K562 (cell line): ENCODE measurements around the gene TKT. TPM values are rescaled to one million over a fixed set of nuclear protein-coding genes. Genes with fewer than 3 reads are reported as not detected.

Experiments
- DACH1 ChIP-seq: fragments of 450-650 bp; IDR thresholded peaks from 2 replicates; pipeline ENCODE4 v1.6.1; 2018; ENCODE audit not compliant: partially characterized antibody
- FOXK2 ChIP-seq, 2 experiments: fragments of 450-650 bp; IDR thresholded peaks in 1 of 2; conservative IDR thresholded peaks in 1 of 2; 2 replicates each; pipeline ENCODE4 v1.6.1; 2016; ENCODE audit warnings: low read depth in 2 of 2, mild to moderate bottlenecking in 1 of 2
- HDAC6 ChIP-seq: IDR thresholded peaks from 2 replicates; pipeline ENCODE4 v1.6.1; 2012; ENCODE audit warnings: low read depth, mild to moderate bottlenecking, control low read depth, inconsistent platforms, low read length, moderate library complexity
- HEY1 ChIP-seq: fragments of 250-450 bp; sonication (Bioruptor Pico); IDR thresholded peaks from 2 replicates; pipeline ENCODE4 v1.5.0; 2020; ENCODE audit warnings: mild to moderate bottlenecking, moderate library complexity, borderline replicate concordance
- HLTF ChIP-seq: fragments of 450-650 bp; IDR thresholded peaks from 2 replicates; pipeline ENCODE4 v1.6.1; 2016
- HMG20B ChIP-seq: fragments of 250-450 bp; sonication (Bioruptor Pico); IDR thresholded peaks from 2 replicates; pipeline ENCODE4 v1.5.0; 2021; ENCODE audit warnings: mild to moderate bottlenecking
- KLF1 ChIP-seq: fragments of 450-650 bp; IDR thresholded peaks from 2 replicates; pipeline ENCODE4 v1.6.1; 2016; ENCODE audit warnings: missing genetic modification characterization, missing compliant biosample characterization
- MEF2A ChIP-seq: IDR thresholded peaks from 2 replicates; pipeline ENCODE4 v1.6.1; 2011; ENCODE audit warnings: low read depth, mild to moderate bottlenecking, low read length, moderate library complexity; ENCODE audit not compliant: control insufficient read depth
- PHB2 ChIP-seq: fragments of 450-650 bp; IDR thresholded peaks from 2 replicates; pipeline ENCODE4 v1.6.1; 2017; ENCODE audit warnings: low read depth
- POLR3A ChIP-seq: IDR thresholded peaks from 2 replicates; pipeline ENCODE4 v1.6.1; 2011; ENCODE audit warnings: borderline replicate concordance, mild to moderate bottlenecking, moderate library complexity; ENCODE audit not compliant: insufficient read length, insufficient read depth; ENCODE audit errors: extremely low read depth
- SMAD1 ChIP-seq: fragments of 150-350 bp; IDR thresholded peaks from 2 replicates; pipeline ENCODE4 v1.6.1; 2014; ENCODE audit warnings: low read length, low read depth; ENCODE audit not compliant: partially characterized antibody
- THRAP3 ChIP-seq: fragments of 450-650 bp; IDR thresholded peaks from 2 replicates; pipeline ENCODE4 v1.6.1; 2016; ENCODE audit warnings: mild to moderate bottlenecking, inconsistent platforms, borderline replicate concordance
- ZNF23 ChIP-seq: fragments of 250-450 bp; sonication (Bioruptor Pico); IDR thresholded peaks from 2 replicates; pipeline ENCODE4 v1.4.0; 2020; ENCODE audit warnings: mild to moderate bottlenecking
- ZNF586 ChIP-seq: fragments of 450-650 bp; formaldehyde crosslinking; conservative IDR thresholded peaks from 2 replicates; pipeline ENCODE4 v1.4.0; 2020; ENCODE audit warnings: mild to moderate bottlenecking, moderate library complexity
- ZNF639 ChIP-seq, 2 experiments: fragments of 200-800 bp in 1 of 2; sonication (Bioruptor generic) in 1 of 2; sonication (generic) in 1 of 2; formaldehyde crosslinking in 1 of 2; IDR thresholded peaks in 1 of 2; conservative IDR thresholded peaks in 1 of 2; 2 replicates each; pipeline versions ENCODE4 v1.5.0 to v1.6.1; 2016 to 2020; ENCODE audit warnings: missing compliant biosample characterization in 1 of 2, missing genetic modification characterization in 1 of 2, missing genetic modification reagents in 1 of 2
- ZNF77 ChIP-seq: fragments of 250-450 bp; sonication (Bioruptor Pico); IDR thresholded peaks from 2 replicates; pipeline ENCODE4 v1.5.0; 2020
- ZNF780A ChIP-seq: fragments of 250-450 bp; sonication (Bioruptor Pico); IDR thresholded peaks from 2 replicates; pipeline ENCODE4 v1.5.0; 2021; ENCODE audit warnings: mild to moderate bottlenecking
- polyA plus RNA-seq, 8 experiments: library from polyadenylated mRNA; depleted of rRNA in 4 of 8; stranded (reverse) in 5 of 8; unstranded in 3 of 8; fragments of >200 nt; fragmentation: Nextera tagmentation in 2 of 8; fragmentation: Illumina TruSeq in 1 of 8; extraction: Ambion mirVana in 2 of 8; extraction: Trizol in 1 of 8; gene quantifications; 2 replicates each; pipeline versions ENCODE4 v1.2.1 to v1.2.3, GENCODE V29; 2011 to 2014; ENCODE audit warnings: inconsistent platforms in 1 of 8, missing spikeins in 1 of 8
- total RNA-seq, 7 experiments: library from RNA; depleted of rRNA in 6 of 7; stranded (reverse); fragments of >200 nt in 6 of 7; fragmentation: Illumina TruSeq in 2 of 7; extraction: Trizol in 2 of 7; gene quantifications; 2 replicates each; pipeline versions ENCODE4 v1.2.1 to v1.2.3, GENCODE V29; 2011 to 2021; ENCODE audit warnings: low replicate concordance in 1 of 7
- TF ChIP-seq, protein P1 (sequence below), 2 experiments: fragments of 450-650 bp; IDR thresholded peaks; 2 replicates each; pipeline ENCODE4 v1.6.1; 2018; ENCODE audit warnings: mild to moderate bottlenecking in 2 of 2, low read depth in 1 of 2; ENCODE audit not compliant: partially characterized antibody in 2 of 2
- TF ChIP-seq, protein P2 (sequence below): fragments of 450-650 bp; IDR thresholded peaks from 2 replicates; pipeline ENCODE4 v1.6.1; 2016; ENCODE audit warnings: low read depth, mild to moderate bottlenecking, moderate library complexity
- TF ChIP-seq, protein P3 (sequence below): fragments of 450-650 bp; IDR thresholded peaks from 2 replicates; pipeline ENCODE4 v1.6.1; 2016

The TKT gene
- total and polyA plus RNA-seq, 9 of the 15 experiments (the other 6 are each of a cell fraction or from before 2014, with no cell fraction given) = 58.1 to 401 (median 187) TPM

GRCh38 chr3:53269888-53270880, 14.4 kb upstream of the TKT start (continued):
- TF ChIP-seq DACH1 = no peak
- peak in 1 of 2 experiments; percentile 67; a peak in 2 of 4 replicates for TF ChIP-seq ZNF639 (CRISPR knock-in tag; conservative IDR thresholded peaks at IDR 0.05 in 1 of 2, IDR thresholded peaks at IDR 0.05 in 1 of 2)
- TF ChIP-seq KLF1 (tag) = 0 out of 2 replicates have a peak, but pooled peaks have one; percentile 19
- no peak; the same call in 1 of the 2 replicates for TF ChIP-seq ZNF23 (CRISPR knock-in tag)
- TF ChIP-seq, protein P1, sequence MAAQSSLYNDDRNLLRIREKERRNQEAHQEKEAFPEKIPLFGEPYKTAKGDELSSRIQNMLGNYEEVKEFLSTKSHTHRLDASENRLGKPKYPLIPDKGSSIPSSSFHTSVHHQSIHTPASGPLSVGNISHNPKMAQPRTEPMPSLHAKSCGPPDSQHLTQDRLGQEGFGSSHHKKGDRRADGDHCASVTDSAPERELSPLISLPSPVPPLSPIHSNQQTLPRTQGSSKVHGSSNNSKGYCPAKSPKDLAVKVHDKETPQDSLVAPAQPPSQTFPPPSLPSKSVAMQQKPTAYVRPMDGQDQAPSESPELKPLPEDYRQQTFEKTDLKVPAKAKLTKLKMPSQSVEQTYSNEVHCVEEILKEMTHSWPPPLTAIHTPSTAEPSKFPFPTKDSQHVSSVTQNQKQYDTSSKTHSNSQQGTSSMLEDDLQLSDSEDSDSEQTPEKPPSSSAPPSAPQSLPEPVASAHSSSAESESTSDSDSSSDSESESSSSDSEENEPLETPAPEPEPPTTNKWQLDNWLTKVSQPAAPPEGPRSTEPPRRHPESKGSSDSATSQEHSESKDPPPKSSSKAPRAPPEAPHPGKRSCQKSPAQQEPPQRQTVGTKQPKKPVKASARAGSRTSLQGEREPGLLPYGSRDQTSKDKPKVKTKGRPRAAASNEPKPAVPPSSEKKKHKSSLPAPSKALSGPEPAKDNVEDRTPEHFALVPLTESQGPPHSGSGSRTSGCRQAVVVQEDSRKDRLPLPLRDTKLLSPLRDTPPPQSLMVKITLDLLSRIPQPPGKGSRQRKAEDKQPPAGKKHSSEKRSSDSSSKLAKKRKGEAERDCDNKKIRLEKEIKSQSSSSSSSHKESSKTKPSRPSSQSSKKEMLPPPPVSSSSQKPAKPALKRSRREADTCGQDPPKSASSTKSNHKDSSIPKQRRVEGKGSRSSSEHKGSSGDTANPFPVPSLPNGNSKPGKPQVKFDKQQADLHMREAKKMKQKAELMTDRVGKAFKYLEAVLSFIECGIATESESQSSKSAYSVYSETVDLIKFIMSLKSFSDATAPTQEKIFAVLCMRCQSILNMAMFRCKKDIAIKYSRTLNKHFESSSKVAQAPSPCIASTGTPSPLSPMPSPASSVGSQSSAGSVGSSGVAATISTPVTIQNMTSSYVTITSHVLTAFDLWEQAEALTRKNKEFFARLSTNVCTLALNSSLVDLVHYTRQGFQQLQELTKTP (IDR thresholded peaks at IDR 0.05; ENCODE audit: low read depth in 1 of 2, partially characterized antibody in 2 of 2) = peak in 1 of 2 experiments; percentile 55
- TF ChIP-seq HLTF = no peak; the same call in 1 of the 2 replicates
- TF ChIP-seq, protein P2, sequence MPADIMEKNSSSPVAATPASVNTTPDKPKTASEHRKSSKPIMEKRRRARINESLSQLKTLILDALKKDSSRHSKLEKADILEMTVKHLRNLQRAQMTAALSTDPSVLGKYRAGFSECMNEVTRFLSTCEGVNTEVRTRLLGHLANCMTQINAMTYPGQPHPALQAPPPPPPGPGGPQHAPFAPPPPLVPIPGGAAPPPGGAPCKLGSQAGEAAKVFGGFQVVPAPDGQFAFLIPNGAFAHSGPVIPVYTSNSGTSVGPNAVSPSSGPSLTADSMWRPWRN = no peak
- no peak for TF ChIP-seq FOXK2 (conservative IDR thresholded peaks at IDR 0.05 in 1 of 2, IDR thresholded peaks at IDR 0.05 in 1 of 2; ENCODE audit: low read depth in 2 of 2)
- no peak for TF ChIP-seq SMAD1
- TF ChIP-seq, protein P3, sequence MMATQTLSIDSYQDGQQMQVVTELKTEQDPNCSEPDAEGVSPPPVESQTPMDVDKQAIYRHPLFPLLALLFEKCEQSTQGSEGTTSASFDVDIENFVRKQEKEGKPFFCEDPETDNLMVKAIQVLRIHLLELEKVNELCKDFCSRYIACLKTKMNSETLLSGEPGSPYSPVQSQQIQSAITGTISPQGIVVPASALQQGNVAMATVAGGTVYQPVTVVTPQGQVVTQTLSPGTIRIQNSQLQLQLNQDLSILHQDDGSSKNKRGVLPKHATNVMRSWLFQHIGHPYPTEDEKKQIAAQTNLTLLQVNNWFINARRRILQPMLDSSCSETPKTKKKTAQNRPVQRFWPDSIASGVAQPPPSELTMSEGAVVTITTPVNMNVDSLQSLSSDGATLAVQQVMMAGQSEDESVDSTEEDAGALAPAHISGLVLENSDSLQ = peak; percentile 48; the same call in 1 of the 2 replicates
- TF ChIP-seq ZNF586 (CRISPR knock-in tag) = no peak
- TF ChIP-seq PHB2 = no peak
- TF ChIP-seq POLR3A = no peak
- no peak for TF ChIP-seq HDAC6
- TF ChIP-seq ZNF780A (CRISPR knock-in tag) = no peak
- no peak for TF ChIP-seq HEY1 (CRISPR knock-in tag)
- no peak for TF ChIP-seq MEF2A
- no peak for TF ChIP-seq THRAP3
- TF ChIP-seq HMG20B = no peak
- no peak for TF ChIP-seq ZNF77 (CRISPR knock-in tag)
